NT2/D1 (cell line): ENCODE data around the gene PTPRN.

ENCODE experiments used
- DNase-seq: peaks from one replicate; pipeline ENCODE4 v3.0.0-alpha.2; 2011; ENCODE audit warnings: low read depth, low spot score
- H3K27me3 ChIP-seq: 2 replicates; pipeline ENCODE4 v1.6.0; 2011; ENCODE audit warnings: mild to moderate bottlenecking; ENCODE audit not compliant: insufficient read length, insufficient read depth
- H3K36me3 ChIP-seq: 2 replicates; pipeline ENCODE4 v1.6.1; 2011; ENCODE audit warnings: mild to moderate bottlenecking, low read length, mixed read lengths; ENCODE audit not compliant: insufficient read depth, insufficient read length
- H3K4me1 ChIP-seq: 2 replicates; pipeline ENCODE4 v1.5.1; 2011; ENCODE audit not compliant: insufficient read depth, insufficient read length
- H3K4me3 ChIP-seq: 2 replicates; pipeline ENCODE4 v1.5.1; 2011; ENCODE audit warnings: low read depth; ENCODE audit not compliant: insufficient read length
- H3K9ac ChIP-seq: 2 replicates; pipeline ENCODE4 v1.6.0; 2011; ENCODE audit warnings: low read depth; ENCODE audit not compliant: insufficient read length
- H3K9me3 ChIP-seq: 2 replicates; pipeline ENCODE4 v1.5.1; 2011; ENCODE audit warnings: mild to moderate bottlenecking, low read length; ENCODE audit not compliant: insufficient read depth
- SUZ12 ChIP-seq: IDR thresholded peaks from 2 replicates; pipeline ENCODE4 v1.6.1; 2011; ENCODE audit not compliant: insufficient read length, insufficient read depth; ENCODE audit errors: extremely low read depth
- YY1 ChIP-seq: IDR thresholded peaks from 2 replicates; pipeline ENCODE4 v1.6.1; 2011; ENCODE audit not compliant: insufficient read length, insufficient read depth
- ZNF274 ChIP-seq: IDR thresholded peaks from 2 replicates; pipeline ENCODE4 v1.6.1; 2011; ENCODE audit warnings: mild to moderate bottlenecking, low read depth, low read length

The PTPRN gene

DNA sequence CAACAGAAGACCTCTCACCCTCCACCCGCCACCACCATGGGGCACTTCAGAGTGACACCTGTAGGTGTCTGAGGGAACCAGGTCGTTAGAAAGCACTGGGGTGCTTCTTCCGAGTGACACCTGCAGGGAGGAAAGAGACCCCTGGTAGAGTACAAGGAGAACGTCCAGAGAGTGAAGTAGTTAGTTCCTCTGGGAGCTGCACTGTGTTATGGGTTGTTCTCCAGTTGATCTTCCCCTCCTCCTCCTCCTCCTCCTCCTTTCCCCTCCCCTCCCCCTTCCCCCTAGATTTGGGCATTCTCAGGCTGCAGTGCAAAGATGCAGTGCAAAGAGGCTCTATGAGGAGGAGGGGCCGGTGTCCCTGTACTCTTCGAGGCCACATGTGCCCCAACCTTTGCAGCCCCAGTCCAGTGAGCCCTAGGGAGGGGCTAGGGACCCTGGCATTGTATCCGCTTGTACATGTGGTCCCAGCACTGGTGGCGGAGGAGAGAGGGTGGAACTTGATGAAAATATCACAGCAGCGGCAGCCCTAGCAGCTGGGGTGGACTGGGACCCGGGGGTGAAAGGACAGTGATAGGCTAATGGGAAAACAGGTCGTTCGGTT lies 29.2 kb downstream of the PTPRN start:
- H3K9ac ChIP-seq: peak overlapping the region; percentile 76
- no peak for TF ChIP-seq SUZ12
- TF ChIP-seq YY1: no peak
- no peak for TF ChIP-seq ZNF274
- peaks cover 12% of the 10 kb centered on the region for H3K4me1 ChIP-seq
- H3K4me3 ChIP-seq: peak overlapping the region; percentile 61
- no peak for DNase-seq
- H3K9me3 ChIP-seq: no peaks in the 10 kb centered on the region
- peaks cover 48% of the 10 kb centered on the region for H3K36me3 ChIP-seq
- H3K27me3 ChIP-seq: no peaks in the 10 kb centered on the region

DNA sequence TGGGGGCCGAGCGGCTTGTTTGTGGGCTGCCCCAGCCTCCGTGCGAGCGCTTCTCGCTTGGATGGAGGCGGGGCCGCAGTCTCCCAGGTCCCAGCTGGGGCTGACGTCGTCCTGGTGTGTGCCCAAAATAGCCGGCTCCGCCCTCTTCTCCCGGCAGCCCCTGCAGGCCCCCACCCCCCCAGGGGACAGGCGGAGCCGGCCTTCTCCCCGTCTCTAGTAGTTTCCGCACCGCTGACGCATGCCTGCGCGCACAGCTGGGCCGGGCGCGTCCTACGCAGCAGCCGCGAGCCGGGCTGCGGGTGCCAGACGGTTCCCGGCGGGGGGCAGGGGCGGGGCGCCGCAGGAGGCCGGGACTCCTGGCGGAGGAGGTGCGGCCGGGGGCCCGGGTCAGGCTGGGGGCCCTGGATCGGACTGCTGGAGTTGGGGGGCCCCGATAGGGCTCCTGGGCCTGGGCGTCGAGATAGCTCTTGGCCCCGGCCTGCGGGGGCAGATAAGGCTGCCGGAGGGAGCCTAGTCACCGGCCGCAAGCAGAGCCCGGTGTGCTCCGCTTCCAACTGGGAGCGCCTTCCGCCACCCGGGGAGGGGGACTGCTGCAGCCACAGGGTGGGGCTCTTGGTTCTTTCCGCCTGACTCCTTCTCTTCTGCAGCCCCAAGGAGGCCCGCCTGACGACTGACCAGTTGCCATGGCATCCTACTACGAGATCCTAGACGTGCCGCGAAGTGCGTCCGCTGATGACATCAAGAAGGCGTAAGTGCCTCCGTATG lies 29.9 kb downstream of the PTPRN start, which contains the start of gene DNAJB2:
Gene DNAJB2, plus strand, starts transcription at position 216 of the 765 bp plus-strand sequence. Its CDS starts 468 bp downstream, at position 684.
- peak; percentile 95 for DNase-seq
- TF ChIP-seq ZNF274 (no peak), YY1 (no peak), SUZ12 (no peak)
- Histone ChIP-seq H3K9ac (peak within 1 kb of the TSS; percentile 76), H3K27me3 (no peaks in the 10 kb centered on the region), H3K9me3 (no peaks in the 10 kb centered on the region), H3K36me3 (peaks cover 41% of the 10 kb centered on the region), H3K4me3 (peak within 1 kb of the TSS; percentile 61), H3K4me1 (peaks cover 12% of the 10 kb centered on the region)

DNA sequence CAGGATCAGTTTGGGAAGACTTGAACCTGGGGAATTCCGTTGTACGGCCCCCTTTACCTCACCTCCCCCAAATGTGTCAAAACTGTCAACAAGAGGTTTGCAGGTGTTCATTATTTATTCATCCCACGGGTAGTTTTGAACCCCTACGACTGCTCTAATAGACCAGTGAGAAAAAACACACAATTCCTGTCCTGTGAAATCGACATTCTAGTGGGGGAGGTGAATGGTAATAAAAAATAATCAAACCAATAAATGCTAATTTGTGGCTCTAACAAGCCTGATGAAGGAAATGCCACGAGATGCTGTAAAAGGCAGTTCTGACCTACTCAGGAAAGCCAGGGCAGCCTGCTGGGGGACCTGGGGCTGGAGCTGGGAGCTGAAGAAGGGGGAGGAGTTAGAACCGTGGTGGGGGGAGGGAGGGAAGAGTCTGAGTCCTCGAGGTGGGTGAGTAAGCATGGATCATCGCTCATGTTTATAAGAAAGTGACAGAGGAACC lies 30.5 kb downstream of the PTPRN start:
- Histone ChIP-seq H3K4me3 (peak overlapping the region; percentile 31), H3K9ac (peak overlapping the region; percentile 52), H3K36me3 (peaks cover 35% of the 10 kb centered on the region), H3K4me1 (peaks cover 18% of the 10 kb centered on the region), H3K9me3 (no peaks in the 10 kb centered on the region), H3K27me3 (no peaks in the 10 kb centered on the region)
- TF ChIP-seq YY1 (no peak), ZNF274 (no peak), SUZ12 (no peak)
- DNase-seq: no peak

DNA sequence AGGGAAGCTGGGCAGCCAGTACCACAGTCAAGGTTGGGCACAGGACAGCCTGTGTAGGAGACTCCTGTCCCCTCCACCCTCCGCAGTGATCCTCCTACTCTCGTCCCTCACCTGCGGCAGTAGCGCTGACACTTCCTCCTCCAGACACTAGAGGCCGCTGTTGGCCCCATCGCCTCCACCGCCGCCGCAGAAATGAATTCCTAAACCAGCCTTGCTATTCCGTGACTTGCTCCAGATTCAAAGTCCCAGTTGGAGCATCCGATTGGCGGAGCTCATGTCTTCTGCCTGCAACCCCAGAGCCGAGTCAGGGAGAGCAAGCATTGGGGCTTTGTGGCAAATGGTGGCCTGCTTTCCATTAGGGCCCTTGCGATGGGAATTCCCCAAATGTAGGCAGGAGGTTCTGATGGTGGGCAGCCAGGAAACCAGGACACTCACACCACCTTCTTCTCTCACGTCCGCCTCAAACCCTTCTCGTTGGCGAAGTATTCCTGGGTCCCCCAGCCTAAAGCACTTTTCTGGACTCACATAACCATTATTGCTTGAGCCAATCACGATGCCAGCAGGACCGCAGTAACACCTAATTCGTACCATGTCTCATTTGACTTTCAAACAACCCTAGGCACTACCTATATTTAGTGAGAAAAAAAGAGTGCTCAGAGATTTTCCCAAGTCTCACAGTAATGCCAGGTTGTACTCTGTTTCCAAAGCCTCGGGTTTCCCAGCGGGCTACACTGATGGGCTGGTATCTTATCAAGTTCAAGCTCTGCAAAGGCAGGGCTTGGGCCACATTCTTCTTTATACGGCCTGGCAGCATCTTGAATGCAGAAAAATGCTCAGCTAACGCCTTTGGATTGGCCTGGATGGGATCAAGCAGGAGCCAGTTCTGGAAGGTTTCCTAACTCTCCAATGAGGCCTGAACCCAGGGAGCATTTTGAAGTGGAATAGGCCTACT lies 31.2 kb downstream of the PTPRN start:
- TF ChIP-seq ZNF274: no peak
- TF ChIP-seq SUZ12: no peak
- TF ChIP-seq YY1: no peak
- H3K4me3 ChIP-seq: peak overlapping the region; percentile 31
- peaks cover 18% of the 10 kb centered on the region for H3K4me1 ChIP-seq
- peaks cover 27% of the 10 kb centered on the region for H3K36me3 ChIP-seq
- H3K9me3 ChIP-seq: no peaks in the 10 kb centered on the region
- H3K27me3 ChIP-seq: no peaks in the 10 kb centered on the region
- peak overlapping the region; percentile 61 for H3K9ac ChIP-seq
- no peak for DNase-seq

DNA sequence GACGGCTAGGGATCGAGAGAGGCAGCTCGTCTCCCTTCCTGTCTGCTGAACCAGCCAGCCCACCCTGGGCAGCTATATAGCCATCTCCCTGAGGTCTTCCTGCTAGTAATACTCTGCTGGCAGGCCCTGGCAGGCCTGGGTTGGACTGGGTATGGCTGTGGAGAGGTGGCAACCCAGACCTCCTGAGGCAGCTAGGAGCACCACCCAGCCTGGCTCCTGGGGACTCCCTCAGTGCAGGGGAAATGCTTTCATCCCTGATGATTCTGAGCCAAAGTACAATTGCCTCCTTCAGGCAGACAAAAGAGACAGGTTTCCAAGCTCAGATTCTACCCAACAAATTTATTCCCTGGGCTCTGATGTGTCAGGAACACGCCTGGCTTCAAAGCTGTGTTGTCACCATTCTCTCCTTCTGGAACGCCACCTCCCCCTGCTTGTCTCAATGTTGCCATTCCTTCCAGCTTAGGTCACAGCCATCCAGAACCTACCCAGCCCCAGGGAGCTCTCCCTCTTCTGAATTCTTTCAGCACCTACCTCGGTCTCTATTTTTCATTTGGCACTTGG lies 34.8 kb downstream of the PTPRN start:
- Histone ChIP-seq H3K4me3 (no peak overlapping the region), H3K9ac (peak overlapping the region; percentile 70), H3K9me3 (no peaks in the 10 kb centered on the region)

DNA sequence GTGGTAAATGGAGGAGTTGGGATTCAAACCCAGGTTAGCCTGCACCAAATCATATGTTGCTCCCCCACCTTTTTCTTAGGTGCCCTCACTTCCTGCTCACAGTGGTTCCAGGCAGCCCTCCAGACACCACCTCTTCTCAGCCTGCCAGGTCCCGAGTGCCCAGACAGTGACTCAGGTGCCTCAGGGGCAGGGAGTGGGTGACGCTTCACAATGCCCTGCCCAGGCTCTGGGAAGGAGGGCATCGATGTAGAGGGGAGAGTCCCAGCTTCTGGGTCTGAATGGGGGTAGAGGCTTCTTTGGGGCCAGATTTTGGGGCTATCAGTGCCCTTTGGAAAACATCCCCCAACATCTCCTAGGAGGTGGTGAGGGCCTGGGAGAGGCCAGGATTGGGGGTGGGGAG lies 35.3 kb downstream of the PTPRN start:
- no peak for DNase-seq
- H3K27me3 ChIP-seq: no peaks in the 10 kb centered on the region
- TF ChIP-seq SUZ12: no peak
- TF ChIP-seq YY1: no peak
- no peak for TF ChIP-seq ZNF274
- H3K9me3 ChIP-seq: no peaks in the 10 kb centered on the region
- peaks cover 7% of the 10 kb centered on the region for H3K4me1 ChIP-seq
- H3K9ac ChIP-seq: peak overlapping the region; percentile 70
- no peaks in the 10 kb centered on the region for H3K36me3 ChIP-seq
- no peak overlapping the region for H3K4me3 ChIP-seq

More for the DNA sequence above, 34.8 kb downstream of the PTPRN start:
- H3K4me1 ChIP-seq: peaks cover 7% of the 10 kb centered on the region
- H3K36me3 ChIP-seq: no peaks in the 10 kb centered on the region
- DNase-seq: peak; percentile 80
- no peaks in the 10 kb centered on the region for H3K27me3 ChIP-seq
- TF ChIP-seq SUZ12 (no peak), YY1 (no peak), ZNF274 (no peak)
